ENCODE measurements around the gene ZMPSTE24. TPM values are rescaled to one million over a fixed set of nuclear protein-coding genes. Genes with fewer than 3 reads are reported as not detected.
"Not testable (repeated sequence)": the region's sequence is repeated elsewhere in the genome, so short reads cannot be mapped to it uniquely, and the experiment has no call there.

Gene ZMPSTE24
- 25.8 TPM for total RNA-seq

DNA sequence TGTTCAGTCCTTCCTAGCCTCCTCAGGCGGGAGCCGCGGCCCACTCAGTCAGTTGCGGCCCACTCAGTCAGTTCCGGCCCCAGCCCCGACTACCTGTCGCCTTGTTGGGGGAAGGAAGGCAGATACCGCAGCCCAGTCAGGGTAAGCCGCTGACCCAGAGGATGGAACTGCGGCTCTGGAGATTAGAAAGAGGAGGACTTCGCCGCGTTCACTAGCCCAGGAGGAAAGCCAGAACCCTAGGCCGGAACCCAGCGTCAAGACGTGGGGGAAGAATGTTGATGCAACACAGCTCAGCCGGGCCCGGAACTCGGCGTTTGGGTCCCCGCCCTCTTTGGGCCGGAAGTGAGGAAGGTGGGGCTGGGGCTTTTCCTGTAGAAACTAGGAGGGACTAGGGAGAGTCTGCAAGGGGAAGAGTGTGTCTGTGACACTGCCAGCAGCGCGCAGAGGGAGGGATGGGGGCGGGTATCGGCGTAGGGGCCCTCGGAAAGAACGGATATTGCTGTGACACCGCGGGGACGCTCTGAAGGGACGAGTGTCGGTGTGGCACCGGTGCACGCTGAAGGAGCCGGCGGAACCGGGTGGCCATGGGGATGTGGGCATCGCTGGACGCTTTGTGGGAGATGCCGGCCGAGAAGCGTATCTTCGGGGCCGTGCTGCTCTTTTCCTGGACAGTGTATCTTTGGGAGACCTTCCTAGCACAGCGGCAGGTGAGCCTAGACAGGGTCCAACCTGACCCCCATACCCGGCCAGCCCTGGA is at the start of gene ZMPSTE24:
TSS of gene ZMPSTE24 (plus strand) at position 549 of the 757 bp plus-strand sequence. CDS start at position 585, 36 bp downstream.
- ATAC-seq = peak; percentile 100

DNA sequence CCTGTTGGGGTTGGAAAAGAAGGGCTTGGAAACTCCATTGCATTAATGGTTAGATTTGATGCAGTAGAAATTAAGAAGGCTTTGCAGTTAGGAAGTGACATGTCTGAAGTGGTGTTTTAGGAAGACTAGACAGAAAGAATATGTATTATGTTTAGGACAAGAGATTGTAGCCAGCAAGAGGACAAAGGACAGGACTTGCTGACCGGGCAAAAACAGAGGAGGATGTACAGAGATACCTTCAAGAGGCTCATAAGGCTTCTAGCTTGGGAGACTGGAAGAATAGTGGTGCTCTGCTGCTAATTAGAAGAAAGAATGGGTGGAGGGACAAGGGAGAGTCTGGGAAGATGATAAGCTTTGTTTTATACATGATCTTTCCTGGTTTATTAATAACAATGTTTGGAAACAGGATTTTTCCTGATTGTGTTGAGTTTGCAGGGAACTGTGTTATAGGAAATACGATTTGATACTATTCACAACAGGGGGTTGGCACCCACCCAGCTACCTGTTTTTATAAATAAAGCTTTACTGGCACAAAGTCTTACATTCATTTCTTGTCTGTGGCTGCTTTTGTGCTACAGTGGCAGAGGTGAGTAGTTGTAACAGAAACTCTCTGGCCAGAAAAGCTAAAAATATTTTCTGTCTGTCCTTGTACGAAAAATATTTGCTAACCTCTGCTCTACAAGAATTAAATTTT is 47.4 kb upstream of the ZMPSTE24 start:
- ATAC-seq = no peak

GRCh38 chr1:40218333-40218732 is 39.7 kb upstream of the ZMPSTE24 start:
- ATAC-seq = no peak

DNA sequence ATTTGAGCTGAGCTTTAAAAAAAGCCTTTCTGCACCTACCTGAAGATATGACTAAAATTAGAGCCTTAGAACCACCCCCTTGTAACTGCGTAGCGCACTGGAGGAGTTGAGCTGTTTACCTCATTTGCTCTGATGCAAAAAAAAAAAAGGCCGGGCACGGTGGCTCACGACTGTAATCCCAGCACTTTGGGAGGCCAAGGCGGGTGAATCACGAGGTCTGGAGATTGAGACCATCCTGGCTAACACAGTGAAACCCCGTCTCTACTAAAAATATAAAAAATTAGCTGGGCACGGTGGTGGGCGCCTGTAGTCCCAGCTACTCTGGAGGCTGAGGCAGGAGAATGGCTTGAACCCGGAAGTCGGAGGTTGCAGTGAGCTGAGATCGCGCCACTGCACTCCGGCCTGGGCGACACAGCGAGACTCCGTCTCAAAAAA is 36.5 kb upstream of the ZMPSTE24 start:
- ATAC-seq = not testable (repeated sequence)

DNA sequence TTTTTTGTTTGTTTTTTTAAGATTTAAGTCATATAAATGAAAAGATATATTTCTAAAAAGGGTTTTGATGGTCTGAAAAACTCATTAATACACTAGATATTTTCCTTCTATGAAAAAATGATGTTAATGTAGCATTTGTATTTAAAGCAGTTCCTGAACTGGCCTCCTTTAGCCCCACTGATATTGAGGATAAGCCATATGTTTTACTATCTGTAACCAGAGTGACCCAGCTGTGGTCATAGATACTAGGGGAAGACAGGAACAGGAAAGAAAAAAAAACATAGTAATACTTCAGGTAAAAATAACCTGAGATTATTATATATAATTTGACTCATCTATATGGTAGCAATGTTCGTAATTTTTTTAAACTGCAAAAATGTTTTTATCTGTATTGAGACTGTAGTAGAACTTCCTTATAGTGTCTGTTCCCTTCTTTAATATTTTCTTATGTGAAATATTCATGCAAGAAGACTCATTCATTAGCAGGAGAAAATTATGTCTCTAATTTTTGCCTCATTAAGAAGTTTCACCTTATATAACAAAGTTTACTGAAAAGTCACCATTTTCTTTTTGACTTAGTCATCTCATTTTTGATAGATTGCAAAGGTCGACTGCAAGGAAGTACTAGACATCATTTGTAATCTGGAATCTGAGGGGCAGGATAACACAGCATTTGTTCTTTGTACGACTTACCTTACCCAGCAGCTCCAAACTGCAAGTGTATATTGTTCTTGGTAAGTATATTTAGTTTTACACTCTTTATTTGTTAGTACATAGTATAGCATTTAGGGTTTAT is 35.9 kb upstream of the ZMPSTE24 start:
- no peak for ATAC-seq

DNA sequence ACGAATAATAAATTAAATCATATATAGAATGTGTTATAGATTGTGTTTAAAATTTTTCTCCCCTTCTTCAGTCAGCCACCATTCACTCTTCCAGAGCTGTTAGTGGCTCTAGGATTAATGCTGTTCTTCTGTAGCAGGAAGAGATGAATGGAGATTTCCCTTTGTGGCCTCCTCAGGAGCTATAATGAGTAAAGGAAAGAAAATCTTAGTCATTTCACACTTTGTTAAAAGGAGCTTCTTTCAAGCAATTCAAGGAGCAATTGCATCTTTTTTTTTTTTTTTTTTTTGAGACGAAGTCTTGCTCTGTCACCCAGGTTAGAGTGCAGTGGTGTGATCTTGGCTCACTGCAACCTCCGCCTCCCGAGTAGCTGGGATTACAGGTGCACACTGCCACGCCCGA is 34.0 kb upstream of the ZMPSTE24 start:
- no peak for ATAC-seq

DNA sequence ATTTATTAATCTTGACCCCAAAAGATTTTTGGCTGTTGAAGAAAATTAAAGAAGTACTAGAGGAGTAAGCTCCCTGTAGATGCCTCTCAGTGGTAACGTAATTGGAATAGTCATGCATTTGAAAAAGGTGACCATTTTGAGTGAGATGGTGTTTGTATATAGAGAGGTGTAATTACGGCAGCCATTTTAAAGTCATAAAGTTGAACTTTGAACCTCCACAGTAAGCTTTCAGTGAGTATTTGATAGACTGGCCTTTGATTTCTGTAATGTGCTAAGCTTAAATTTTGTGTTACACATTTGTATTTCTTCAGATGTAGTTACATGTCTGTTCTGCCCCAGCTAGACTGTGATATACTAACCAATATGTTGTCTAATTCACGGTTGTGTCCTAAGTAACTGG is 31.8 kb upstream of the ZMPSTE24 start:
- ATAC-seq = no peak

DNA sequence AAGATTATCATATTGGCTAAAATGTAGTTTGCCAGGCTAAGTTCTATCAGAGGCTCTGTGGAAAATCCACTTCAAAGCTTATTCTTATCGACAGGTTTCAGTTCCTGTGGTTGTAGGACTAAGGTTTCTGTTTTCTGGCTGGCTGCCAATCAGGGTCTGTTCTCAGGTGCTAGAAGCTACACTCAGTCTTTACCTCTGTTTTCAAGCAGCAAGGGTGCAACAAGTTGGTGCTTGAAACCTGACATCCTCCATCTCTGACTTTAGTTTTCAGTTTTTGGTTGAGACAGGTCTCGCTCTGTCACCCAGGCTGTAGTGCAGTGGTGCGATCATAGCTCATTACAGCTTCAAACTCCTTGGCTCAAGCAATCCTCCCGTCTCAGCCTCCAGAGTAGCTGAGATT is 25.6 kb upstream of the ZMPSTE24 start:
- no peak for ATAC-seq

GRCh38 chr1:40239626-40240025 is 18.4 kb upstream of the ZMPSTE24 start:
- ATAC-seq = no peak

DNA sequence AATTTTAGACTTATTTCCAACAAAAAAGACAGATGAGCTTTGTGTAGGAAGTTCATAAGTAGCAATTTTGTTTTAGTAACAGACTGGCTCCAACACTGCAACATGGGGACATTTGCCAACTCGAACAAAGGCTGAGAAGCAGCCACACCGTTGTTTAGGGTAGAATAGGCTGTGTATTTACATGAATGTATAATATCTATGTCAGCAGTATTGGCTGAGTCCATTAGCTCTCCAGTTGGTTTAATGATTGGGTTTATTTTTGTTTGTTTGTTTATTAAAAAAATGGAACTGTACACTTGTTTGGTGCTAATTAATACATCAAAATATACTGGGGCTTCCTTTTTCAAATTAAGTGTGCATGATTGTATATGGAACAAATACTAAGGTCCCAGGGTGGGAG is 17.6 kb upstream of the ZMPSTE24 start:
- no peak for ATAC-seq

- ATAC-seq = no peak
These were observed 16.7 kb upstream of the ZMPSTE24 start for GRCh38 chr1:40241362-40241761.

DNA sequence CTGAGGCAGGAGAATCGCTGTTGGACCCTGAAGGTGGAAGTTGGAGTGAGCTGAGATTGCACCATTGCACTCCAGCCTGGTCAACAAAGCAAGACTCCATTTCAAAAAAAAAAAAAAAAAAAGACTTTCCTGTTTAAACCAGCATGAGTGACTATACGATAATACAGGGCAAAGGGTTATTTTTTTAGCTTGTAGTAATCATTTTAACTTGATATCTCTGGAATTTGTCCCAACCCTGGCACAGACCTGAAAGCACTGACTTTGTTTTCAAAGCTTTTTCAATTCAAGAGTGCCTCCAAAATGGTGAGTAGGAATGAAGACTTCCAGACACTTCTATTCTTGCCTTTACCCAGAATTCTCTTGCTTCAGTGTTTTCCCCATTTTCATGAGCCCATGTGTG is 14.7 kb upstream of the ZMPSTE24 start:
- no peak for ATAC-seq

DNA sequence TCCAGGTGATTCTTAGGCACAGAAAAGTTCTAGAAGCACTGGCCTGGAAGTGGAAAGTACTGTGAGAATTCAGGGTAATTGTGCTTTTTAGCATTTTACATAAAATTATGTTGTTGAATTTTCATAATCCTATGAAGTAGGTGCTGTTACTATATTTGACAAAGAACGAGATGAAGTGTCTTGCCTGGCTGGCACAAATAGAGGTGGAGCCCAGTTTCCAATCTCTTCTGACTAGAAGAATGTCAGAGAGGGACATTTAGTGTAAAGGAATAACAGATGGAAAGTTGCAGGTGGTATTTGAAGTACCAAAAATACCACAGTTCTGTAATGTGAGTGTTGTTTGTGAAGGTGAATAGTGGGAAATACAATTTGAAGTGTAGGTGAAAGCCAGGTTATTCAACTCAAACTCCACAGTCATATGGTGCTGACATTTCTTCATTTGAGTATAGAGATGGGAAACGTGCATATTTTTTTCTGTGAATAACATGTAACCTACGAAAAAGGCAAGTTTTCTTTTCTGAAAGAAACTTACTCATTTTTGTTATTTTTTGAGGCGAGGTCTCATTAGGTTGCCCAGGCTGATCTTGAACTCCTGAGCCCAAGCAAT is 13.8 kb upstream of the ZMPSTE24 start:
- ATAC-seq = no peak

DNA sequence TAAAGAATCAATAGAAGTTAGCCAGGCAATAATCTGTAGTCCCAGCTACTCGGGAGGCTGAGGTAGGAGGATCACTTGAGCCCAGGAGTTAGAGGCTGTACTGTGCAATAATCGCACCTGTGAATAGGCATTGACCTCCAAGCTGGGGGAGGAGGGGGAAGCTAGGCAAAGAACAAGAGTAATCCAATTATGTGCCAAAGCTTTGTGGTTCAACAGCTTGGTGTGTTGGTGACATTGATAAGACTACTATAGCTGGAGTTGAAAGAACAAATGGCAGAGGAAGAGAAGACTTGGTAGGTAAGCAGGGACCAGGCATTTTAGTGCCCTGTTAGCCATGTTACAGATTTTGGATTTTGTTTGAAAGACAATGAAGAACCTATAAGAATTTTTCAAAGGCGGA is 12.3 kb upstream of the ZMPSTE24 start:
- no peak for ATAC-seq

DNA sequence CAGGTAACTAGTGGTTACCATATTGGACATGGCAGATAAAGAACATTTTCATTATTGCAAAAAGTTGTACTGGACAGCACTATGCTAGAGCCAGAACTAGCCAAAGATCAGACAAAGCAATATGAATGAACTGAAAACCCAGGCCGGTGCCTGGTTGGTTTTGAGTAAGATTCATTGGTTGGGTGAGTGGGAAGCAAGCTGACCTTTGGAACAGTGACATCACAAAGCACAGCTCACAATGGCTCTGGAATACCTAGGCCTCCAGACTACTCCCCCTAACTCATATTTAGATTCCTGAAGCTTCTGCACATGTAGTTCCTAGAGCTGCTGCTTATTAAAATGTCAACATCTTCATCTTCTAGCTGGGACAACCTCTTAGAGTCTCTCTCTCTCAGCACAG is 10.4 kb upstream of the ZMPSTE24 start, which contains the start of gene TMCO2:
TSS of gene TMCO2 (plus strand) at position 283 of the 400 bp plus-strand sequence. CDS start at position 340, 57 bp downstream.
- ATAC-seq = no peak

DNA sequence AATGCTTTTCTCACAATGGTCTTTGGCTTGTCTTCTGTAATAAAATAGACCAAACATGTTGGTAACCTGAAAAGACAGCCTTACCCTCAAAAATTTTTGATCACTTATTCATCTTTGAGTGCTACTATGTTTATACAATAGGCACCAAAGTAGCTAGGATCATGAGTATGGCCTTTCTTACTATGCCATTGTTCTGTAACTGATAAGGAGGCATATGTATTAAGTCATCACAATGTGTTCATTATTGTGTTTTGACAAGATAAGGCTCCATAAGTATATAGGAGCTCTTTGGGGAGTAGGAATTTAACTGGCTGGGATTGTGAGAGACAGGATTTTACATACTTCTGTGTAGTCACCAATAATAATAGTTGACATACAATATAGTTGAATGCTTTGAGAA is 9.6 kb upstream of the ZMPSTE24 start:
- no peak for ATAC-seq

- no peak for ATAC-seq
These were observed 6.6 kb upstream of the ZMPSTE24 start for GRCh38 chr1:40251456-40251855.

DNA sequence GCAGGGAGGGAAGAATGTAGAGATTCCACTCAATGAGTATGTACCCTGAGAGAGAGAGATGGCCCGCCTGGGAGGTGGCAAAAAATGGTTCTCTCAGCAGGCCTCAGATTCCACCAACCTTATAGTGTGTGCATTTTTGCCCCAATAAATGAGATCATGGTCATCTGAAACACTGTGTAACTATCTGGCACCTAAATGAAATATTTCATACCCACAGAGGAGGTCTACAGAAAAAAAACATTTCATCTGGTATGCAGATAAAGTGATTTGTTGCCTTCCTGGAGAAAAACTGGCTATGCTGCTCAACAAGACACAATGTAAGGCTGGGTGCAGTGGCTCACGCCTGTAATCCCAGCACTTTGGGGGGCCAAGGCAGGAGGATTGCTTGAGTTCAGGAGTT is 5.4 kb upstream of the ZMPSTE24 start:
- ATAC-seq = no peak

- no peak for ATAC-seq
These were observed 2.8 kb upstream of the ZMPSTE24 start for GRCh38 chr1:40255231-40255630.

- no peak for ATAC-seq
These were observed 1.5 kb upstream of the ZMPSTE24 start for GRCh38 chr1:40256401-40257084.

DNA sequence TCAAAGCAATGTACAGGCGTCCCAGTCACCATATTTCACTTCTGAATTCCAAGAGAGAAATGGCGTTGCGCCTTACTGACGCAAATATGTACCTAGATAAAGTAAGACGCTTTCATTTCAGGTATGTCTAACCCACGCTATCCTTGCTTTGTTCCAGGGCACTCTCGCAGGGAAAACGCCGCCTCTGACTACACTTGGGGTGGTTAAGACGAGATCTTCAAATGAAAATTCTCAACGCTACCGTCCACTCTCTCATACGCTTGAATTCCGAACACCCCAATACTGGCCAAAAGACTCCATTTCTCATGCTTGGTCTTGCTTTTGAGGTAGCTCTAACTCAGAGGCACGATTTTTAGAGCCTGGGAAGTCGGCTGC is 736 bp upstream of the ZMPSTE24 start:
- ATAC-seq = no peak

DNA sequence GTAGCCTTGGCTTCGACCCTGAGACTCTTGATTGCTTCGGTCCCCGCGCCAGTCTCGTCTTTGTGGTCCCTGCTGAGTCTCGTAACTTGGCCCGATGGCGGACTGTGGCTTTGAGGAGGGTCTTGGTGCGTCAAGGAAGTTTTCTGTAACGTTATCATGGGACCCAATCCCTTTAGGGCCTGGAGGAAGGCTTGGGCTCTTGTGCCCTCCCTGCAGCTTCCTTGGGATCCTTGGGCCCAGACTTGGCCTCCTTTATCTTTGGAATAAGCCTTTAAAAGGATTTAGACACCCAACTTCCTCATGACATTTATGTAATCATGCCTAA is 371 bp downstream of the ZMPSTE24 start:
- no peak for ATAC-seq
